ENCODE results near the gene MRPL38.

- TF ChIP-seq CTCF (conservative IDR thresholded peaks at IDR 0.05; ENCODE audit: low read depth, low read length), result no peak
- no peak for TF ChIP-seq EZH2 (IDR thresholded peaks at IDR 0.05; ENCODE audit: low read length, unreplicated experiment)
- no peak for TF ChIP-seq EZH2phosphoT487 (IDR thresholded peaks at IDR 0.05; ENCODE audit: borderline replicate concordance, low read length)
These were observed 3.8 kb downstream of the MRPL38 start for GRCh38 chr17:75900691-75901533.
